HEK293 (cell line): ENCODE data around the gene FRMD4A.
A peak's percentile ranks its signal among the peaks of the same experiment; 100 is the strongest.

ENCODE experiments used
- CTCF ChIA-PET: fragments of 350-600 bp; formaldehyde crosslinking; extraction: SDS; loops from one replicate; lab custom pipeline; 2021; ENCODE audit warnings: antibody characterized with exemption; lab: Yijun Ruan, JAX
- POLR2A ChIA-PET: fragments of 300-600 bp; formaldehyde crosslinking; extraction: SDS; loops from one replicate; lab custom pipeline; 2020; ENCODE audit warnings: antibody characterized with exemption, inconsistent platforms; lab: Yijun Ruan, JAX
- H3K27ac ChIP-seq: fragments of 200-500 bp; sonication (Bioruptor generic); 2 replicates; pipeline ENCODE4 v1.5.1; 2014; ENCODE audit warnings: low read depth, low read length, control low read depth, inconsistent platforms; ENCODE audit errors: extremely low read depth
- H3K36me3 ChIP-seq, 2 experiments: fragments of 200-500 bp in 1 of 2; sonication (Bioruptor generic) in 1 of 2; 1 replicate in 1 of 2; 2 replicates in 1 of 2; pipeline ENCODE4 v1.5.1; 2014 to 2017; ENCODE audit warnings: inconsistent platforms in 2 of 2, low read length in 2 of 2; ENCODE audit not compliant: control insufficient read depth in 2 of 2, insufficient read depth in 1 of 2
- H3K4me1 ChIP-seq: fragments of 200-500 bp; sonication (Bioruptor generic); 2 replicates; pipeline ENCODE4 v1.5.1; 2014; ENCODE audit warnings: mild to moderate bottlenecking, low read length, inconsistent platforms; ENCODE audit not compliant: control insufficient read depth, insufficient read depth
- H3K4me3 ChIP-seq: 2 replicates; pipeline ENCODE4 v1.5.1; 2011; ENCODE audit warnings: low read depth, mild to moderate bottlenecking, control low read depth, low read length, moderate library complexity
- H3K9me3 ChIP-seq: fragments of 200-500 bp; sonication (Bioruptor generic); 2 replicates; pipeline ENCODE4 v1.5.1; 2014; ENCODE audit warnings: low read depth, low read length, inconsistent platforms; ENCODE audit not compliant: control insufficient read depth, insufficient read depth
- GFI1B ChIP-seq: fragments of 450-650 bp; formaldehyde crosslinking; IDR thresholded peaks from 2 replicates; pipeline ENCODE4 v1.5.1; 2016; ENCODE audit warnings: missing biosample characterization, missing genetic modification characterization
- GLI4 ChIP-seq: fragments of 450-650 bp; formaldehyde crosslinking; IDR thresholded peaks from 2 replicates; pipeline ENCODE4 v1.5.1; 2016; ENCODE audit warnings: missing biosample characterization, missing genetic modification characterization
- HIC1 ChIP-seq: fragments of 450-650 bp; formaldehyde crosslinking; IDR thresholded peaks from 2 replicates; pipeline ENCODE4 v1.5.1; 2016; ENCODE audit warnings: missing biosample characterization, missing genetic modification characterization
- KLF7 ChIP-seq: fragments of 450-650 bp; formaldehyde crosslinking; IDR thresholded peaks from 2 replicates; pipeline ENCODE4 v1.5.1; 2016; ENCODE audit warnings: missing biosample characterization, missing genetic modification characterization, borderline replicate concordance
- SCRT1 ChIP-seq: fragments of 450-650 bp; formaldehyde crosslinking; IDR thresholded peaks from 2 replicates; pipeline ENCODE4 v1.5.1; 2016; ENCODE audit warnings: missing biosample characterization, missing genetic modification characterization, borderline replicate concordance
- SETDB1 ChIP-seq: IDR thresholded peaks from one replicate; pipeline ENCODE4 v1.6.1; 2017; ENCODE audit warnings: mild to moderate bottlenecking, low read length, moderate library complexity, mixed read lengths; ENCODE audit not compliant: insufficient read length
- ZBTB10 ChIP-seq: fragments of 450-650 bp; formaldehyde crosslinking; IDR thresholded peaks from 2 replicates; pipeline ENCODE4 v1.5.1; 2016; ENCODE audit warnings: missing biosample characterization, missing genetic modification characterization
- ZFHX2 ChIP-seq: fragments of 450-650 bp; formaldehyde crosslinking; conservative IDR thresholded peaks from 2 replicates; pipeline ENCODE4 v1.5.1; 2016; ENCODE audit warnings: missing biosample characterization, missing genetic modification characterization
- ZNF133 ChIP-seq: fragments of 450-650 bp; formaldehyde crosslinking; IDR thresholded peaks from 2 replicates; pipeline ENCODE4 v1.5.1; 2016; ENCODE audit warnings: missing biosample characterization, missing genetic modification characterization
- ZNF184 ChIP-seq: fragments of 450-650 bp; IDR thresholded peaks from 2 replicates; pipeline ENCODE4 v1.5.1; 2018; ENCODE audit warnings: missing biosample characterization, mild to moderate bottlenecking, missing genetic modification characterization
- ZNF26 ChIP-seq: fragments of 450-650 bp; formaldehyde crosslinking; IDR thresholded peaks from 2 replicates; pipeline ENCODE4 v1.5.1; 2016; ENCODE audit warnings: missing biosample characterization, missing genetic modification characterization
- ZNF280D ChIP-seq: fragments of 450-650 bp; formaldehyde crosslinking; IDR thresholded peaks from 2 replicates; pipeline ENCODE4 v1.5.1; 2016; ENCODE audit warnings: missing biosample characterization, missing genetic modification characterization
- ZNF560 ChIP-seq: fragments of 450-650 bp; formaldehyde crosslinking; IDR thresholded peaks from 2 replicates; pipeline ENCODE4 v1.5.1; 2017; ENCODE audit warnings: missing biosample characterization, missing genetic modification characterization, borderline replicate concordance
- ZNF701 ChIP-seq: fragments of 450-650 bp; formaldehyde crosslinking; IDR thresholded peaks from 2 replicates; pipeline ENCODE4 v1.5.1; 2016; ENCODE audit warnings: missing biosample characterization, missing genetic modification characterization
- ZNF747 ChIP-seq: fragments of 450-650 bp; formaldehyde crosslinking; IDR thresholded peaks from 2 replicates; pipeline ENCODE4 v1.5.1; 2016; ENCODE audit warnings: missing biosample characterization, missing genetic modification characterization
- ZNF837 ChIP-seq: fragments of 450-650 bp; formaldehyde crosslinking; IDR thresholded peaks from 2 replicates; pipeline ENCODE4 v1.5.1; 2016; ENCODE audit warnings: missing biosample characterization, missing genetic modification characterization
- ZSCAN18 ChIP-seq: fragments of 450-650 bp; formaldehyde crosslinking; IDR thresholded peaks from 2 replicates; pipeline ENCODE4 v1.5.1; 2016; ENCODE audit warnings: missing biosample characterization, missing genetic modification characterization

The FRMD4A gene

GRCh38 chr10:13703101-13703818, 627.5 kb downstream of the FRMD4A start:
- Histone ChIP-seq H3K27ac (no peak overlapping the region), H3K36me3 (peaks cover 0 to 19% of the 10 kb centered on the region in 2 experiments; a peak in 2 of 3 replicates), H3K4me1 (no peaks in the 10 kb centered on the region; the same call in 1 of the 2 replicates), H3K9me3 (no peaks in the 10 kb centered on the region), H3K4me3 (no peak overlapping the region)
- ChIA-PET POLR2A (no interaction called here), CTCF (no interaction called here)
- TF ChIP-seq GFI1B (tag by site-specific recombination) (no peak), ZNF133 (tag by site-specific recombination) (no peak), HIC1 (tag by site-specific recombination) (no peak), ZNF280D (tag by site-specific recombination) (no peak), ZNF837 (tag by site-specific recombination) (no peak)

GRCh38 chr10:13701157-13701919, 629.4 kb downstream of the FRMD4A start:
- ChIA-PET CTCF (no interaction called here), POLR2A (no interaction called here)
- TF ChIP-seq ZNF184 (tag by site-specific recombination) (0 out of 2 replicates have a peak, but pooled peaks have one; percentile 18), ZNF747 (tag by site-specific recombination) (no peak)

GRCh38 chr10:13700473-13701144, 630.1 kb downstream of the FRMD4A start:
- H3K4me3 ChIP-seq: no peak overlapping the region
- peaks cover 0 to 28% of the 10 kb centered on the region in 2 experiments; a peak in 2 of 3 replicates for H3K36me3 ChIP-seq
- ChIA-PET POLR2A (no interaction called here), CTCF (no interaction called here)
- no peaks in the 10 kb centered on the region for H3K4me1 ChIP-seq
- no peak overlapping the region for H3K27ac ChIP-seq
- no peaks in the 10 kb centered on the region for H3K9me3 ChIP-seq
- TF ChIP-seq KLF7 (no peak), SETDB1 (no peak), ZNF560 (tag by site-specific recombination) (no peak), ZSCAN18 (tag by site-specific recombination) (no peak), GLI4 (tag by site-specific recombination) (no peak), ZBTB10 (no peak), SCRT1 (tag by site-specific recombination) (no peak), ZNF26 (tag by site-specific recombination) (no peak), ZNF701 (no peak), ZFHX2 (tag by site-specific recombination) (no peak)

More at GRCh38 chr10:13701157-13701919, 629.4 kb downstream of the FRMD4A start:
- H3K9me3 ChIP-seq: no peaks in the 10 kb centered on the region
- no peak overlapping the region for H3K4me3 ChIP-seq
- H3K4me1 ChIP-seq: no peaks in the 10 kb centered on the region; the same call in 1 of the 2 replicates
- peaks cover 0 to 25% of the 10 kb centered on the region in 2 experiments; a peak in 2 of 3 replicates for H3K36me3 ChIP-seq
- H3K27ac ChIP-seq: no peak overlapping the region
